Esophagus muscularis mucosa (tissue), 3 donors: ENCODE data around the gene CEMIP2.

Source experiments
- CTCF ChIP-seq, 3 experiments: fragments of 200-600 bp in 2 of 3; fragments of 450-650 bp in 1 of 3; sonication (generic) in 2 of 3; IDR thresholded peaks; one replicate each; pipeline ENCODE4 v1.5.1; 2017 to 2019; ENCODE audit warnings: antibody characterized with exemption in 3 of 3, mild to moderate bottlenecking in 2 of 3, moderate library complexity in 1 of 3
- POLR2A ChIP-seq: fragments of 450-650 bp; IDR thresholded peaks from one replicate; pipeline ENCODE4 v1.6.1; 2017; ENCODE audit warnings: antibody characterized with exemption, moderate library complexity, mild to moderate bottlenecking, low read depth
- POLR2AphosphoS5 ChIP-seq, 2 donors: sonication (generic); formaldehyde crosslinking; IDR thresholded peaks; one replicate each; pipeline ENCODE4 v1.6.1; 2017; ENCODE audit warnings: antibody characterized with exemption in 2 of 2

- TF ChIP-seq CTCF (IDR thresholded peaks at IDR 0.05) (no peak), POLR2A (no peak), POLR2AphosphoS5 (IDR thresholded peaks at IDR 0.05) (no peak)
Observed at GRCh38 chr9:71663216-71663615, 105.1 kb downstream of the CEMIP2 start.
